Fibroblast of the aortic adventitia (primary cell): ENCODE data around the gene LAMA3. TPM values are rescaled to one million over a fixed set of nuclear protein-coding genes. Genes with fewer than 3 reads are reported as not detected.

Experiments
- DNase-seq: peaks from one replicate; pipeline ENCODE4 v3.0.0-alpha.2; 2010; ENCODE audit warnings: low read depth
- H3K4me3 ChIP-seq: 2 replicates; pipeline ENCODE4 v1.5.1; 2011; ENCODE audit warnings: low read depth, mild to moderate bottlenecking, control low read depth, low read length, moderate library complexity
- CTCF ChIP-seq: IDR thresholded peaks from 2 replicates; pipeline ENCODE4 v1.5.1; 2011; ENCODE audit warnings: mild to moderate bottlenecking, low read length, control low read depth, inconsistent platforms; ENCODE audit not compliant: insufficient read depth
- total RNA-seq: library from RNA; depleted of rRNA; stranded (reverse); fragments of >200 nt; gene quantifications from 2 replicates; pipeline ENCODE4 v1.2.3, GENCODE V29; 2012; ENCODE audit warnings: low replicate concordance

LAMA3 gene
- total RNA-seq, 1 donor = 15.7 TPM

- DNase-seq = no peak
- no peak overlapping the region for H3K4me3 ChIP-seq
- TF ChIP-seq CTCF = no peak
Observed at GRCh38 chr18:23953984-23954383, 264.7 kb downstream of the LAMA3 start.

GRCh38 chr18:23956483-23956882 lies 267.2 kb downstream of the LAMA3 start:
- TF ChIP-seq CTCF = no peak
- DNase-seq = no peak
- no peak overlapping the region for H3K4me3 ChIP-seq

GRCh38 chr18:23958036-23958435 lies 268.8 kb downstream of the LAMA3 start:
- peak; percentile 82 for DNase-seq
- no peak for TF ChIP-seq CTCF

GRCh38 chr18:23963443-23964165 lies 274.4 kb downstream of the LAMA3 start:
- DNase-seq = no peak
- no peak for TF ChIP-seq CTCF
- no peak overlapping the region for H3K4me3 ChIP-seq

More at GRCh38 chr18:23958036-23958435, 268.8 kb downstream of the LAMA3 start:
- H3K4me3 ChIP-seq = no peak overlapping the region

GRCh38 chr18:23964282-23965238 lies 275.3 kb downstream of the LAMA3 start:
- no peak for TF ChIP-seq CTCF
- DNase-seq = no peak
- H3K4me3 ChIP-seq = no peak overlapping the region

GRCh38 chr18:23966909-23967308 lies 277.7 kb downstream of the LAMA3 start:
- H3K4me3 ChIP-seq = no peak overlapping the region
- no peak for DNase-seq
- TF ChIP-seq CTCF = no peak
